KBM-7 (cell line): ENCODE data around the gene MACF1.
"Not testable (repeated sequence)": the region's sequence is repeated elsewhere in the genome, so short reads cannot be mapped to it uniquely, and the experiment has no call there.

Experiments
- DNase-seq: peaks from one replicate; pipeline ENCODE4 v3.0.0-alpha.2; 2015
- in situ Hi-C: fragments of 300-500 bp; cut with MboI; formaldehyde crosslinking; loops from 2 replicates; pipeline ENCODE4 v1.14.3; 2020; ENCODE audit warnings: low sequenced_read_pairs, low pct_unique_long_range_greater_than_20kb, mixed read lengths

Gene MACF1

GRCh38 chr1:39491146-39491921 lies 286.8 kb downstream of the MACF1 start, which contains the start of gene BMP8A:
TSS of gene BMP8A (plus strand) at chr1:39491636. CDS start at chr1:39491992, 356 bp downstream.
- in situ Hi-C loops: no loop called here
- peak; percentile 66 for DNase-seq

GRCh38 chr1:39492118-39493042 lies 287.9 kb downstream of the MACF1 start:
- in situ Hi-C loops, DNase-seq: not testable (repeated sequence)

GRCh38 chr1:39493043-39493810 lies 288.7 kb downstream of the MACF1 start:
- DNase-seq, in situ Hi-C loops: not testable (repeated sequence)

GRCh38 chr1:39494671-39495410 lies 290.3 kb downstream of the MACF1 start:
- no peak for DNase-seq
- in situ Hi-C loops: no loop called here

GRCh38 chr1:39496520-39496919 lies 292.0 kb downstream of the MACF1 start:
- DNase-seq: not testable (repeated sequence)

GRCh38 chr1:39497585-39497984 lies 293.1 kb downstream of the MACF1 start:
- in situ Hi-C loops: no loop called here
- peak; percentile 50 for DNase-seq

More at GRCh38 chr1:39496520-39496919, 292.0 kb downstream of the MACF1 start:
- in situ Hi-C loops: not testable (repeated sequence)

- DNase-seq, in situ Hi-C loops: not testable (repeated sequence)
Observed at GRCh38 chr1:39498096-39498710, 293.7 kb downstream of the MACF1 start.

GRCh38 chr1:39498821-39499220 lies 294.3 kb downstream of the MACF1 start:
- in situ Hi-C loops, DNase-seq: not testable (repeated sequence)

GRCh38 chr1:39499668-39500067 lies 295.2 kb downstream of the MACF1 start:
- no peak for DNase-seq
- in situ Hi-C loops: no loop called here

GRCh38 chr1:39500862-39501389 lies 296.4 kb downstream of the MACF1 start:
- in situ Hi-C loops: no loop called here
- DNase-seq: no peak

GRCh38 chr1:39501666-39502065 lies 297.2 kb downstream of the MACF1 start:
- no peak for DNase-seq
- in situ Hi-C loops: no loop called here

- in situ Hi-C loops, DNase-seq: not testable (repeated sequence)
Observed at GRCh38 chr1:39504436-39504835, 299.9 kb downstream of the MACF1 start.

GRCh38 chr1:39505289-39505688 lies 300.8 kb downstream of the MACF1 start:
- in situ Hi-C loops: no loop called here

GRCh38 chr1:39507230-39507928 lies 302.9 kb downstream of the MACF1 start:
- in situ Hi-C loops: no loop called here
- no peak for DNase-seq

More at GRCh38 chr1:39505289-39505688, 300.8 kb downstream of the MACF1 start:
- DNase-seq: no peak

- DNase-seq: no peak
- in situ Hi-C loops: no loop called here
Observed at GRCh38 chr1:39508266-39508665, 303.8 kb downstream of the MACF1 start.

- in situ Hi-C loops: no loop called here
- DNase-seq: no peak
Observed at GRCh38 chr1:39508857-39509305, 304.4 kb downstream of the MACF1 start.

GRCh38 chr1:39509360-39510009 lies 305.0 kb downstream of the MACF1 start:
- DNase-seq: peak; percentile 49
- in situ Hi-C loops: no loop called here
